Mucosa of rectum (tissue), 2 donors: ENCODE data around the gene MXI1.

Experiments
- H3K27ac ChIP-seq, 2 donors: one replicate each; pipeline ENCODE4 v1.7.0; 2013; ENCODE audit warnings: inconsistent platforms in 2 of 2, low read depth in 2 of 2, low read length in 2 of 2
- H3K27me3 ChIP-seq, 2 donors: one replicate each; pipeline ENCODE4 v1.7.0; 2013; ENCODE audit warnings: low read length in 2 of 2; ENCODE audit not compliant: control insufficient read depth in 2 of 2, insufficient read depth in 2 of 2
- H3K36me3 ChIP-seq, 2 donors: one replicate each; pipeline ENCODE4 v1.7.0; 2013; ENCODE audit warnings: low read length in 2 of 2; ENCODE audit not compliant: control insufficient read depth in 2 of 2, insufficient read depth in 2 of 2
- H3K4me1 ChIP-seq, 2 donors: one replicate each; pipeline ENCODE4 v1.7.0; 2013; ENCODE audit warnings: low read length in 2 of 2, mild to moderate bottlenecking in 1 of 2; ENCODE audit not compliant: control insufficient read depth in 2 of 2, insufficient read depth in 2 of 2
- H3K4me3 ChIP-seq, 2 donors: one replicate each; pipeline ENCODE4 v1.7.0; 2013; ENCODE audit warnings: low read length in 2 of 2
- H3K9ac ChIP-seq, 2 donors: one replicate each; pipeline ENCODE4 v1.7.0; 2013; ENCODE audit warnings: low read length in 2 of 2, low read depth in 1 of 2, mild to moderate bottlenecking in 1 of 2
- H3K9me3 ChIP-seq, 2 donors: one replicate each; pipeline ENCODE4 v1.7.0; 2013; ENCODE audit warnings: low read length in 2 of 2; ENCODE audit not compliant: control insufficient read depth in 2 of 2
- donor health status: healthy.
- donor health status: Normal muscosa, but diverticular disease.

Gene MXI1

DNA sequence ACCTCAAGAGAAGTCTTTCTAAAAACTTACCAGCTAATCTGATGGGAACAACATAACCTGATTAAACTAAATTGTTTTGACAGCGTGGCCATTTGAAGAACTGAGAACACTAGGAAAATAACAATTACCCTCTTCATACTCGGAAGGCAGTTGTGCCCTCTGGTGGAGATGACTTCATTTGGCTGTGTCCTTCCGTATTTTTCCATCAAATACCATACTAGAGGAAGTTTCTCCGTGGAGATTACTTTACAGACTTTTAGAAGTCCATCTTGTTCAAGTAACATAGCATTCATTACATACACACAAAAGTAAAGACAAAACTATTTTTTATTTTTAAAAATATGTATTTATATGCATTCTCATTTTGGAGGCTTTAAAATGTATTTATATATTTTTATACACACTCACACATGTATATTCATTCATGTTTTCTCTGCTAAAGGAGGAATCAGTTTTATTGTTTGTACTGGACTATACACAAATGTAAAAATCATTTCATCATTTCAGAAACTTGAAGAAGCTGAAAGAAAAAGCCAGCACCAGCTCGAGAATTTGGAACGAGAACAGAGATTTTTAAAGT is 72.1 kb downstream of the MXI1 start:
- no peak overlapping the region for H3K27ac ChIP-seq
- no peaks in the 10 kb centered on the region for H3K4me1 ChIP-seq

DNA sequence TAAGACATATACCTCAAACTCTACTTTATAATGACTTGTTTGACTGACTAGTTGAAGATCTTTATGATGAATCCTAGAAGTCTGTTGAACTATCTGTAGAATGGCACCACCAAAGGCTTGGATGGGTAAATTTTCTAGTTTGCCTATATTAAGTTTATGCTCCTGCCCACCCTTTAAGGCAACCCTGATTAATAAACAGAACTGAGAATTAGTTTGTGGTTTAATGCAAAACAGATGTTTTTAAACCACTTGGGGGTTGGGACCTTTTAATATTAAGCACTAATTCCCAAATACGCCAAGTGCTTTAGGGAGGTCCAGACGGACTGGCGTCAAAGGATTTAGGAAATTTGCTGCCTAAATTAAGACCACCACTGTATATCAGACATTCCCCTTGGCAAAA is 76.9 kb downstream of the MXI1 start:
- no peak overlapping the region for H3K9ac ChIP-seq
- no peak overlapping the region for H3K4me3 ChIP-seq
- no peak overlapping the region for H3K27ac ChIP-seq
- no peaks in the 10 kb centered on the region for H3K9me3 ChIP-seq
- no peaks in the 10 kb centered on the region for H3K4me1 ChIP-seq
- peaks cover 30 to 36% of the 10 kb centered on the region in 2 donors for H3K36me3 ChIP-seq
- H3K27me3 ChIP-seq, result no peaks in the 10 kb centered on the region

More for the DNA sequence above, 72.1 kb downstream of the MXI1 start:
- Histone ChIP-seq H3K9me3 (no peaks in the 10 kb centered on the region), H3K4me3 (no peak overlapping the region), H3K27me3 (no peaks in the 10 kb centered on the region), H3K36me3 (peaks cover 3 to 4% of the 10 kb centered on the region in 2 donors), H3K9ac (no peak overlapping the region)

DNA sequence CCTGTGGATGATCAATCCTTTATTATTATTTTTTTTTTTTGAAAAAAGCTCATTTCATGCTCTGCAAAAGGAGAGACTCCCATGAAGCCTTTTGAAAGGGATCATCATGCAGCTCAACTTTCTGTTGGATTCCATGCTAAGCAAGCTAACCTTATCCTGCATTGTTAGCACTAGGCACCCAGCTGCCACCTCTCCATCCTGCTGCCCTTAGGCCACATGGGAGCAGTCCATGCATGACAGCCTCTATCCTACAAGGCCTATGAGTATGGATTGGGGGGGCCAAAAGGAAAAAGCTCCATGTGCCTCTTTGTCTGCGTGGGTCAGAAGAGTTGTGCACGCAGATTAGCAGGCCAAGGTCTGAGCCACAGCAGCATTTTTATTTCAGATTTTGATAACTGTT is 78.1 kb downstream of the MXI1 start:
- Histone ChIP-seq H3K36me3 (peaks cover 33 to 40% of the 10 kb centered on the region in 2 donors), H3K9ac (no peak overlapping the region), H3K9me3 (no peaks in the 10 kb centered on the region), H3K27me3 (no peaks in the 10 kb centered on the region), H3K27ac (no peak overlapping the region), H3K4me1 (no peaks in the 10 kb centered on the region), H3K4me3 (no peak overlapping the region)

DNA sequence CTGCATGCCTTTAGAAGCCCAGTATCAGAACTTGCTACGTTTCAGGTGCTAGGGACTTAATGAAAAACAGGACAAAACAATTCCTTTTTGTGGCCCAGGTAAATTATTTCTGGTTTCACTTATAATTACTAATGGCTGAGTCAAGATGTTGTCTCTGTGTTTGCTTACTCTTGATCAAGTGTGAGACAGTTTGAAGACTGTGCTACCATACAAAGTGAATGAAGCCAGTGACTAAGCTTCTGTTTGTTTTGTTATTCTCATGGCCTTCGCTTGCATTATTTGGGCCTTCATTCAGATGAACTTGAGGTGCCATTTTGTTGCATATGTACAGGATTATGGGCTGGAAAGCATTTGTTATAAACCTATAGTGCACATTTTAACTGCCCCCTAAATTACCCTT is 79.4 kb downstream of the MXI1 start:
- Histone ChIP-seq H3K9me3 (no peaks in the 10 kb centered on the region), H3K4me3 (no peak overlapping the region), H3K27me3 (no peaks in the 10 kb centered on the region), H3K4me1 (no peaks in the 10 kb centered on the region), H3K36me3 (peaks cover 41 to 44% of the 10 kb centered on the region in 2 donors), H3K9ac (no peak overlapping the region), H3K27ac (no peak overlapping the region)

DNA sequence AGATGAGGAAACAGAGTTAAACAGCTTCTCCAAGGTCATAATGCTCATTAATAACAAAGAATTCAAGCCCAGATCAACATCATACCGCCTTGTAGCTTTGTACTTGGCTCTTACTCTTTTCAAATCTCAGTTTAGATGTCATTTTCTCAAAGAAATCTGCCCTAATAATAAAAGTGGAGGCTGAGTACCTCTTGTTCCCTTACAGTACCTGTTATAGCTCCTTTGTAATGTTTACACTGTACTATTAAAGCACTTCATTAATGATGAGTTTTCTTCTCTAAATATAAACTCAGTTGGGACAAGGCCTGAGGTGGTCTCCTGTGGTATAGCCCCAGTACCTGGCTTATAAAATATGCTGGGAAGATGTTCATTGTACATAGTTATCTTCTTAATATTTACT is 89.6 kb downstream of the MXI1 start:
- H3K4me3 ChIP-seq, result no peak overlapping the region
- H3K27ac ChIP-seq, result no peak overlapping the region
- peaks cover 69 to 73% of the 10 kb centered on the region in 2 donors for H3K36me3 ChIP-seq
- no peaks in the 10 kb centered on the region for H3K27me3 ChIP-seq
- no peak overlapping the region for H3K9ac ChIP-seq
- H3K9me3 ChIP-seq, result no peaks in the 10 kb centered on the region
- H3K4me1 ChIP-seq, result no peaks in the 10 kb centered on the region

DNA sequence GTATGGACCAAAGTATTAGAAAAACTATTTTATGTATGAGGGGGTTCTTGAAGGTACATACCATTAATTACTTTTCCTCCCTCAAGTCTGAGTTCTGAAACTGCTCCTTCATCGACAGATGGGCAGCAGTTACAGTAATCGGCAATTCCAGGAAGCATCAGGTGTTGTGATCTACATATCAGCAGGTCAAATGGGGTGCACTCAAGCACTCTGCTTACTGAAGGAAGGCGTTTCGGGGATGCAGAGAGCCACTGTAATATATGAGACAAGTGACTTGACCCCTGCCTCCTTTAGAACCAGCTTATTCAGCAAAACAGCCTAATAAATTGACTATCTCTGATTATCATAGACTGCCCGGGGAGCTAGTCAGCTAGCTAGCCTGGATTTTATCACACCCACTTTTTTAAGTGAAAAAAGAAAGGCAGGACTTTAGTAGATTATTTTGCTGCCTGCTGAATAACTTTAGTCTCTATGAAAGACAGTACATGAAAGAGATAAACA is 93.1 kb downstream of the MXI1 start:
- no peaks in the 10 kb centered on the region for H3K27me3 ChIP-seq
- H3K36me3 ChIP-seq, result peaks cover 49 to 57% of the 10 kb centered on the region in 2 donors
- H3K9me3 ChIP-seq, result no peaks in the 10 kb centered on the region
- H3K27ac ChIP-seq, result no peak overlapping the region
- no peak overlapping the region for H3K4me3 ChIP-seq
- H3K9ac ChIP-seq, result no peak overlapping the region
- H3K4me1 ChIP-seq, result peaks cover 5 to 11% of the 10 kb centered on the region in 2 donors

DNA sequence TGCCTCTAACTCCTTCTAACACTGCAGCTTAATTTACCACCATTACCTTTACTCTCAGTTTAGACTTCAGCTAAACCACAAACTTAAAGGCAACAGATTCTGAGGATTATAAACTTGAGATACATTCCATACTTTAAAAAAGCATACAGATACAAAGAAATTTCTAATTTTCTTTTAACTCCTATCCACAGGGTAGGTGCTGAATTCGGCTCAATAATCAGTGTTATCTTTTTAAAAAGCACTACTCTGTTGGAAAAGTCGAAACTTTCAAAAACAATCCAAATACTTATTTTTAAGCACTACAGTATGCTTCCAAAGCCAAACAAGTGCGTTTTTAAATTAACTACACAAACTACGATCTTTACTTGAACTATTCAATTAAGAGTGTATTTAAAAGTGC is 96.3 kb downstream of the MXI1 start:
- Histone ChIP-seq H3K27ac (no peak overlapping the region), H3K9me3 (no peaks in the 10 kb centered on the region), H3K27me3 (no peaks in the 10 kb centered on the region), H3K4me1 (peaks cover 5 to 11% of the 10 kb centered on the region in 2 donors), H3K9ac (peak overlapping the region; percentile 88 to 90), H3K4me3 (peak overlapping the region; percentile 75 to 92), H3K36me3 (peaks cover 30 to 34% of the 10 kb centered on the region in 2 donors)

DNA sequence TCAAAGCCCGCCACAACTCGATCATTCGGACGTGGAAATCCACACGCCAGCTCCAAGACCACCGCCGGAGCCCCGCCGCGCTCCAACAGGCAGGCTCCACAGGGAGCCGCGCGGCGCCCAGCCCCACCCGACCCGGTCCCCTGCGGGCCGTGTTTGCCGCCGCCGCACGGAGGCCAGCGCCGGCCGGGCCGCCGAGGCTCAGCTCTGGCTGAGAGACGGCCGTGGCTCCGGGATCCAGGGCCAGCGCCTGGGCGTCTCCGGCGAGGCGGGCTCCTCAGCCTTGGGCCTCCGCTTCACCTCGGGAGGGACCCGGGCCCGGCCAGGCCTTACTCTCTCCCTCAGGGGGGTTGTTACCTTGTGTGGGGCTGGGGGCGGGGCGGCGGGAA is 97.0 kb downstream of the MXI1 start:
- Histone ChIP-seq H3K27ac (peak overlapping the region; percentile 89 to 93), H3K36me3 (peaks cover 22 to 27% of the 10 kb centered on the region in 2 donors), H3K9me3 (no peaks in the 10 kb centered on the region), H3K4me1 (peaks cover 5 to 11% of the 10 kb centered on the region in 2 donors), H3K4me3 (peak overlapping the region; percentile 75 to 92), H3K9ac (peak overlapping the region; percentile 88 to 90), H3K27me3 (no peaks in the 10 kb centered on the region)

DNA sequence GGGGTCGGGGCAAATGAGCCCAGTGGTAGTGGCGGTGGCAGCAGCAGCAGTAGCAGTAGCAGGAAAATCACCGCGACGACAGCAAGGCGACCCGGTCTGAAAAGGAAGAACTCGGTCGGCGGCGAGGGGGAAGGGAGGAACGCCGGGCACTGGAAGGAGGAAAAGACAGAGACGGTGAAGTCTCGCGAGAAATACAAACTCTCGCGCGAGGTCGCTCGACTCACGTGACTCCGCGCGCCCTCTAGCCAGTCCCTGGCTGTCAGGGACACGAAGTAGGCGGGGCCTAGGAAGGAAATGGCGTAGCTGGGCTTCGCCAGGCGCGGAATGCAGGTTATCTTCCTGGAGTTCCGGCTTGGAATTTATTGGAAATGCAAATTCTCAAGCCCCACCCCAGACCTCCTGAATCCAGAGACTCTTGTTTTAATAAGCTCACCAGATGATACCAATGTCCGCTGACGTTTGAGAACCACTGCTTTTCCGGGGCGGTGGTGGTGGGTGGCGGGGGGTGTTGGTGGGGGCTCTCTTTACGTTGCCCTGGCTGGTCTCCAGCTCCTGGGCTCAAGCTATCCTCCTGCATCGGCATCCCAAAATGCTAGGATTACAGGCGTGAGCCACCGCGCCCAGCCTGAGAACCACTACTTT is 97.5 kb downstream of the MXI1 start, which contains the start of gene SMNDC1:
SMNDC1 (minus strand) TSS at position 141 of the 642 bp plus-strand sequence. CDS start 1,333 bp downstream, outside the sequence.
- Histone ChIP-seq H3K36me3 (peaks cover 20 to 24% of the 10 kb centered on the region in 2 donors), H3K4me3 (peak within 1 kb of the TSS; percentile 75 to 92), H3K27ac (peak within 1 kb of the TSS; percentile 89 to 93), H3K9me3 (no peaks in the 10 kb centered on the region), H3K27me3 (no peaks in the 10 kb centered on the region), H3K4me1 (peaks cover 5 to 11% of the 10 kb centered on the region in 2 donors), H3K9ac (peak within 1 kb of the TSS; percentile 88 to 90)

DNA sequence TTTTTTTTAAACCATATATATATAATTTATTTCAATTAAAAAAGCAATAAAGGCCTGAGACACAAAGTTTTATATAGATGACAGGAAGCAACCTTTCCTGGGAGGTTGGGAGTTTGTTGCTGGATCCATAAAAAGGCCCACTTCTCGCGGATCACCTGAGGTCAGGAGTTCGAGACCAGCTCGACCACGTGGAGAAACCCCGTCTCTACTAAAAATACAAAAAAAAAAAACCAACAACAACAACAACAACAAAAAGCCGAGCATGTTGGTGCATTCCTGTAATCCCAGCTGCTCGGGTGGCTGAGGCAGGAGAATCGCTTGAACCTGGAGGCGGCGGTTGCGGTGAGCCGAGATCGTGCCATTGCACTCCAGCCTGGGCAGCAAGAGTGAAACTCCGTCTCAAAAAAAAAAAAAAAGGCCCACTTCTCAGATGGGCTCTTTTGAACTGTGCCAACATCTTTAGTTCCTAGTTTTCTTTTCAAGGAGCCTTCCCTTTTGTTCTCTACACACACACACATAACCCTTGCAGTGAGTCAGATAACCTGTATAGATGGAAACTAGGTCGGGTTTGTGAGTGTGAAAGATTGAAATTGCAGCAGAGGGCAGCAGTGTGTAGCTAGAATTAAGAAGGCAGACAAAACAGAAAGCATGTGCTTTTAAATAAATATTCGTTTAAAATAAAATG is 98.5 kb downstream of the MXI1 start:
- Histone ChIP-seq H3K27me3 (no peaks in the 10 kb centered on the region), H3K4me3 (peak overlapping the region; percentile 75 to 92), H3K27ac (no peak overlapping the region), H3K9me3 (no peaks in the 10 kb centered on the region), H3K9ac (no peak overlapping the region), H3K4me1 (peaks cover 5 to 11% of the 10 kb centered on the region in 2 donors), H3K36me3 (peaks cover 13 to 17% of the 10 kb centered on the region in 2 donors)
